Lower leg skin (tissue), 4 donors: ENCODE data around the gene SPPL3. TPM values are rescaled to one million over a fixed set of nuclear protein-coding genes. Genes with fewer than 3 reads are reported as not detected.
"Not testable (repeated sequence)": the region's sequence is repeated elsewhere in the genome, so short reads cannot be mapped to it uniquely, and the experiment has no call there.

Source experiments
- DNase-seq, 2 donors: peaks; one replicate each; pipeline ENCODE4 v3.0.0-alpha.2; 2019; ENCODE audit warnings: low spot score in 2 of 2
- H3K4me3 ChIP-seq: fragments of 200-600 bp; sonication (generic); 2 replicates; pipeline ENCODE4 v1.5.1; 2017; ENCODE audit warnings: mild to moderate bottlenecking, low read depth; ENCODE audit not compliant: poor library complexity, severe bottlenecking
- CTCF ChIP-seq, 3 donors: fragments of 450-650 bp; IDR thresholded peaks; one replicate each; pipeline ENCODE4 v1.5.1; 2016; ENCODE audit warnings: antibody characterized with exemption in 3 of 3, mild to moderate bottlenecking in 3 of 3, moderate library complexity in 2 of 3
- POLR2A ChIP-seq, 2 donors: fragments of 450-650 bp; IDR thresholded peaks; one replicate each; pipeline ENCODE4 v1.6.1; 2016 to 2017; ENCODE audit warnings: antibody characterized with exemption in 2 of 2, mild to moderate bottlenecking in 1 of 2, moderate library complexity in 1 of 2
- WGBS, 2 donors: methylation state at CpG; one replicate each; pipeline ENCODE4 v1.1.5; 2018; 5-methylcytosine and 5-hydroxymethylcytosine counted together
- intact Hi-C: fragments of 100-400 bp; cut with DNase I; formaldehyde crosslinking; loops from one replicate; pipeline ENCODE4 v1.15.0; 2023; ENCODE audit warnings: low total_unique reads
- total RNA-seq, 4 donors: library from RNA; depleted of rRNA; stranded (reverse); fragments of >200 nt; gene quantifications; one replicate each; pipeline ENCODE4 v1.1.0, GENCODE V29; 2016

SPPL3 gene
- total RNA-seq, 4 donors from 2014 or later, result 47.3 to 59.0 (median 52.4) TPM

GRCh38 chr12:120798696-120799095 is 105.5 kb downstream of the SPPL3 start:
- TF ChIP-seq POLR2A (IDR thresholded peaks at IDR 0.05) (no peak), CTCF (IDR thresholded peaks at IDR 0.05) (no peak)
- 44 to 53% methylated on average over 4 of the region's 4 CpGs for WGBS, 2 donors
- intact Hi-C loops, result no loop called here

GRCh38 chr12:120797677-120798642 is 106.2 kb downstream of the SPPL3 start:
- no peak for TF ChIP-seq CTCF (IDR thresholded peaks at IDR 0.05)
- no peak for TF ChIP-seq POLR2A (IDR thresholded peaks at IDR 0.05)
- 72 to 75% methylated on average over 7 of the region's 7 CpGs for WGBS, 2 donors
- DNase-seq, result no peak
- no peak overlapping the region for H3K4me3 ChIP-seq
- intact Hi-C loops, result no loop called here

More at GRCh38 chr12:120798696-120799095, 105.5 kb downstream of the SPPL3 start:
- DNase-seq, result no peak
- H3K4me3 ChIP-seq, result no peak overlapping the region

GRCh38 chr12:120795441-120796178 is 108.5 kb downstream of the SPPL3 start:
- intact Hi-C loops, result no loop called here
- no peak overlapping the region for H3K4me3 ChIP-seq
- no peak for DNase-seq
- no peak for TF ChIP-seq CTCF (IDR thresholded peaks at IDR 0.05)
- no peak for TF ChIP-seq POLR2A (IDR thresholded peaks at IDR 0.05)
- 98 to 99% methylated on average over 4 of the region's 4 CpGs for WGBS, 2 donors

- DNase-seq, result no peak
- intact Hi-C loops, result no loop called here
- TF ChIP-seq CTCF (IDR thresholded peaks at IDR 0.05) (no peak), POLR2A (IDR thresholded peaks at IDR 0.05) (no peak)
- WGBS, 2 donors, result 95 to 96% methylated on average over 1 of the region's 1 CpG
- H3K4me3 ChIP-seq, result no peak overlapping the region
Observed at GRCh38 chr12:120793357-120793756, 110.8 kb downstream of the SPPL3 start.

- 92 to 93% methylated on average over 9 of the region's 9 CpGs for WGBS, 2 donors
- DNase-seq, intact Hi-C loops, H3K4me3 ChIP-seq: not testable (repeated sequence)
Observed at GRCh38 chr12:120792456-120792855, 111.7 kb downstream of the SPPL3 start.

GRCh38 chr12:120791669-120792176 is 112.4 kb downstream of the SPPL3 start:
- intact Hi-C loops, result no loop called here
- WGBS, 2 donors, result 85 to 89% methylated on average over 2 of the region's 2 CpGs
- no peak for DNase-seq
- no peak for TF ChIP-seq CTCF (IDR thresholded peaks at IDR 0.05)
- no peak for TF ChIP-seq POLR2A (IDR thresholded peaks at IDR 0.05)
- H3K4me3 ChIP-seq, result no peak overlapping the region
